H1 (cell line): ENCODE data around the gene KLHL3. TPM values are rescaled to one million over a fixed set of nuclear protein-coding genes. Genes with fewer than 3 reads are reported as not detected.

ENCODE experiments used
- ASH2L ChIP-seq: fragments of 200-600, 300-600 bp; sonication (generic); IDR thresholded peaks from one replicate; pipeline ENCODE4 v1.7.1; 2017; ENCODE audit warnings: low read length
- BRCA1 ChIP-seq: IDR thresholded peaks from 2 replicates; pipeline ENCODE4 v1.6.1; 2012; ENCODE audit warnings: low read depth, low read length, improper control_type of control experiment
- JUND ChIP-seq: IDR thresholded peaks from 2 replicates; pipeline ENCODE4 v1.6.1; 2011; ENCODE audit warnings: mild to moderate bottlenecking, improper control_type of control experiment, low read length
- KDM1A ChIP-seq: fragments of 200-600, 300-600 bp; sonication (generic); IDR thresholded peaks from 2 replicates; pipeline ENCODE4 v1.7.1; 2016; ENCODE audit warnings: mild to moderate bottlenecking, low read length, borderline replicate concordance
- RBBP5 ChIP-seq: IDR thresholded peaks from 2 replicates; pipeline ENCODE4 v1.7.1; 2012; ENCODE audit warnings: low read depth, mild to moderate bottlenecking, inconsistent platforms, low read length, moderate library complexity, borderline replicate concordance
- RNF2 ChIP-seq: fragments of 200-900, 300-1000 bp; sonication (generic); IDR thresholded peaks from 2 replicates; pipeline ENCODE4 v1.7.1; 2016; ENCODE audit warnings: borderline replicate concordance, low read depth, mild to moderate bottlenecking, antibody characterized with exemption, low read length; ENCODE audit not compliant: poor library complexity, severe bottlenecking; ENCODE audit errors: missing control alignments
- SRF ChIP-seq: IDR thresholded peaks from 2 replicates; pipeline ENCODE4 v1.6.1; 2011; ENCODE audit warnings: mild to moderate bottlenecking, low read depth, low read length, moderate library complexity
- SUZ12 ChIP-seq: fragments of 200-600 bp; sonication (generic); IDR thresholded peaks from 2 replicates; pipeline ENCODE4 v1.6.1; 2012; ENCODE audit warnings: mild to moderate bottlenecking, inconsistent platforms, low read length, moderate library complexity, mixed read lengths
- polyA plus RNA-seq, 7 experiments: library from polyadenylated mRNA; depleted of rRNA in 3 of 7; stranded (reverse) in 5 of 7; unstranded in 2 of 7; fragments of >200 nt in 5 of 7; fragments of 200-250 nt in 2 of 7; gene quantifications; 1 replicate in 5 of 7; 2 replicates in 1 of 7; 4 replicates in 1 of 7; pipeline versions ENCODE4 v1.2.1 to v1.2.3, GENCODE V29; 2011 to 2013; ENCODE audit warnings: missing spikeins in 2 of 7, mixed read lengths in 2 of 7
- total RNA-seq: library from RNA; stranded (reverse); fragmentation: NEBNext Ultra II Directional; extraction: Animal tissue kit (Norgen Biotek cat#: 25700); gene quantifications from 2 replicates; pipeline ENCODE4 v1.2.1, GENCODE V29; 2021
- TF ChIP-seq, protein P1 (sequence below): fragments of 300-600 bp; sonication (generic); IDR thresholded peaks from 2 replicates; pipeline ENCODE4 v1.7.1; 2012; ENCODE audit warnings: low read length, moderate library complexity, mild to moderate bottlenecking, inconsistent platforms; ENCODE audit not compliant: insufficient replicate concordance
- TF ChIP-seq, protein P2 (sequence below): IDR thresholded peaks from 2 replicates; pipeline ENCODE4 v1.6.1; 2012; ENCODE audit warnings: low read length, inconsistent platforms

KLHL3 gene
- total and polyA plus RNA-seq, 2 of the 8 experiments (the other 6 are each of a cell fraction or from before 2014, with no cell fraction given), result 7.4 to 13.7 TPM

DNA sequence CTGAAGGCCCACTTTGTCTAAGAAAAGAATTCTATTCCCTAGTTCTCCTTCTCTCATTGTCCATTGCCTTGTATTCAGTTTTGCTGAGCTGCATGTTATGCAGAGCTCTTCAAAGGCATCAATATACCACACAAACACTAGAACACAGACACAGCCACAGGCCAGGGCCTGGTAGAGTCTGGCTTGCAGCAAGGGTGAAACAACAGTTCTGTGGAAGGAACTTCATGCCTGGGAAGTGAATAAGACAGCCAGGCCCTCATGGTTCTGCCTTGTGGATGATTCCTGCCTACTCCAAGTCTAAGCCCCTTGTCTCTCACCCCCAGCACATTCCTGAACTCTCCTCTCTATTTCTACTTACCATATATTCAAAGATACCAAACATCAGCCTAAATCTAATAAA lies 30.8 kb downstream of the KLHL3 start (continued):
- TF ChIP-seq, protein P1, sequence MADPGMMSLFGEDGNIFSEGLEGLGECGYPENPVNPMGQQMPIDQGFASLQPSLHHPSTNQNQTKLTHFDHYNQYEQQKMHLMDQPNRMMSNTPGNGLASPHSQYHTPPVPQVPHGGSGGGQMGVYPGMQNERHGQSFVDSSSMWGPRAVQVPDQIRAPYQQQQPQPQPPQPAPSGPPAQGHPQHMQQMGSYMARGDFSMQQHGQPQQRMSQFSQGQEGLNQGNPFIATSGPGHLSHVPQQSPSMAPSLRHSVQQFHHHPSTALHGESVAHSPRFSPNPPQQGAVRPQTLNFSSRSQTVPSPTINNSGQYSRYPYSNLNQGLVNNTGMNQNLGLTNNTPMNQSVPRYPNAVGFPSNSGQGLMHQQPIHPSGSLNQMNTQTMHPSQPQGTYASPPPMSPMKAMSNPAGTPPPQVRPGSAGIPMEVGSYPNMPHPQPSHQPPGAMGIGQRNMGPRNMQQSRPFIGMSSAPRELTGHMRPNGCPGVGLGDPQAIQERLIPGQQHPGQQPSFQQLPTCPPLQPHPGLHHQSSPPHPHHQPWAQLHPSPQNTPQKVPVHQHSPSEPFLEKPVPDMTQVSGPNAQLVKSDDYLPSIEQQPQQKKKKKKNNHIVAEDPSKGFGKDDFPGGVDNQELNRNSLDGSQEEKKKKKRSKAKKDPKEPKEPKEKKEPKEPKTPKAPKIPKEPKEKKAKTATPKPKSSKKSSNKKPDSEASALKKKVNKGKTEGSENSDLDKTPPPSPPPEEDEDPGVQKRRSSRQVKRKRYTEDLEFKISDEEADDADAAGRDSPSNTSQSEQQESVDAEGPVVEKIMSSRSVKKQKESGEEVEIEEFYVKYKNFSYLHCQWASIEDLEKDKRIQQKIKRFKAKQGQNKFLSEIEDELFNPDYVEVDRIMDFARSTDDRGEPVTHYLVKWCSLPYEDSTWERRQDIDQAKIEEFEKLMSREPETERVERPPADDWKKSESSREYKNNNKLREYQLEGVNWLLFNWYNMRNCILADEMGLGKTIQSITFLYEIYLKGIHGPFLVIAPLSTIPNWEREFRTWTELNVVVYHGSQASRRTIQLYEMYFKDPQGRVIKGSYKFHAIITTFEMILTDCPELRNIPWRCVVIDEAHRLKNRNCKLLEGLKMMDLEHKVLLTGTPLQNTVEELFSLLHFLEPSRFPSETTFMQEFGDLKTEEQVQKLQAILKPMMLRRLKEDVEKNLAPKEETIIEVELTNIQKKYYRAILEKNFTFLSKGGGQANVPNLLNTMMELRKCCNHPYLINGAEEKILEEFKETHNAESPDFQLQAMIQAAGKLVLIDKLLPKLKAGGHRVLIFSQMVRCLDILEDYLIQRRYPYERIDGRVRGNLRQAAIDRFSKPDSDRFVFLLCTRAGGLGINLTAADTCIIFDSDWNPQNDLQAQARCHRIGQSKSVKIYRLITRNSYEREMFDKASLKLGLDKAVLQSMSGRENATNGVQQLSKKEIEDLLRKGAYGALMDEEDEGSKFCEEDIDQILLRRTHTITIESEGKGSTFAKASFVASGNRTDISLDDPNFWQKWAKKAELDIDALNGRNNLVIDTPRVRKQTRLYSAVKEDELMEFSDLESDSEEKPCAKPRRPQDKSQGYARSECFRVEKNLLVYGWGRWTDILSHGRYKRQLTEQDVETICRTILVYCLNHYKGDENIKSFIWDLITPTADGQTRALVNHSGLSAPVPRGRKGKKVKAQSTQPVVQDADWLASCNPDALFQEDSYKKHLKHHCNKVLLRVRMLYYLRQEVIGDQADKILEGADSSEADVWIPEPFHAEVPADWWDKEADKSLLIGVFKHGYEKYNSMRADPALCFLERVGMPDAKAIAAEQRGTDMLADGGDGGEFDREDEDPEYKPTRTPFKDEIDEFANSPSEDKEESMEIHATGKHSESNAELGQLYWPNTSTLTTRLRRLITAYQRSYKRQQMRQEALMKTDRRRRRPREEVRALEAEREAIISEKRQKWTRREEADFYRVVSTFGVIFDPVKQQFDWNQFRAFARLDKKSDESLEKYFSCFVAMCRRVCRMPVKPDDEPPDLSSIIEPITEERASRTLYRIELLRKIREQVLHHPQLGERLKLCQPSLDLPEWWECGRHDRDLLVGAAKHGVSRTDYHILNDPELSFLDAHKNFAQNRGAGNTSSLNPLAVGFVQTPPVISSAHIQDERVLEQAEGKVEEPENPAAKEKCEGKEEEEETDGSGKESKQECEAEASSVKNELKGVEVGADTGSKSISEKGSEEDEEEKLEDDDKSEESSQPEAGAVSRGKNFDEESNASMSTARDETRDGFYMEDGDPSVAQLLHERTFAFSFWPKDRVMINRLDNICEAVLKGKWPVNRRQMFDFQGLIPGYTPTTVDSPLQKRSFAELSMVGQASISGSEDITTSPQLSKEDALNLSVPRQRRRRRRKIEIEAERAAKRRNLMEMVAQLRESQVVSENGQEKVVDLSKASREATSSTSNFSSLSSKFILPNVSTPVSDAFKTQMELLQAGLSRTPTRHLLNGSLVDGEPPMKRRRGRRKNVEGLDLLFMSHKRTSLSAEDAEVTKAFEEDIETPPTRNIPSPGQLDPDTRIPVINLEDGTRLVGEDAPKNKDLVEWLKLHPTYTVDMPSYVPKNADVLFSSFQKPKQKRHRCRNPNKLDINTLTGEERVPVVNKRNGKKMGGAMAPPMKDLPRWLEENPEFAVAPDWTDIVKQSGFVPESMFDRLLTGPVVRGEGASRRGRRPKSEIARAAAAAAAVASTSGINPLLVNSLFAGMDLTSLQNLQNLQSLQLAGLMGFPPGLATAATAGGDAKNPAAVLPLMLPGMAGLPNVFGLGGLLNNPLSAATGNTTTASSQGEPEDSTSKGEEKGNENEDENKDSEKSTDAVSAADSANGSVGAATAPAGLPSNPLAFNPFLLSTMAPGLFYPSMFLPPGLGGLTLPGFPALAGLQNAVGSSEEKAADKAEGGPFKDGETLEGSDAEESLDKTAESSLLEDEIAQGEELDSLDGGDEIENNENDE, result no peak
- no peak for TF ChIP-seq SRF
- no peak for TF ChIP-seq JUND
- no peak for TF ChIP-seq RBBP5
- no peak for TF ChIP-seq KDM1A
- no peak for TF ChIP-seq ASH2L
- TF ChIP-seq, protein P2, sequence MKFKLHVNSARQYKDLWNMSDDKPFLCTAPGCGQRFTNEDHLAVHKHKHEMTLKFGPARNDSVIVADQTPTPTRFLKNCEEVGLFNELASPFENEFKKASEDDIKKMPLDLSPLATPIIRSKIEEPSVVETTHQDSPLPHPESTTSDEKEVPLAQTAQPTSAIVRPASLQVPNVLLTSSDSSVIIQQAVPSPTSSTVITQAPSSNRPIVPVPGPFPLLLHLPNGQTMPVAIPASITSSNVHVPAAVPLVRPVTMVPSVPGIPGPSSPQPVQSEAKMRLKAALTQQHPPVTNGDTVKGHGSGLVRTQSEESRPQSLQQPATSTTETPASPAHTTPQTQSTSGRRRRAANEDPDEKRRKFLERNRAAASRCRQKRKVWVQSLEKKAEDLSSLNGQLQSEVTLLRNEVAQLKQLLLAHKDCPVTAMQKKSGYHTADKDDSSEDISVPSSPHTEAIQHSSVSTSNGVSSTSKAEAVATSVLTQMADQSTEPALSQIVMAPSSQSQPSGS, result no peak
- no peak for TF ChIP-seq BRCA1
- TF ChIP-seq RNF2, result no peak
- TF ChIP-seq SUZ12, result no peak
